Sigmoid colon (tissue), 4 donors: ENCODE results near the gene CR2.

Experiments
- POLR2A ChIP-seq, 2 donors: fragments of 450-650 bp; IDR thresholded peaks; one replicate each; pipeline ENCODE4 v1.6.1; 2016; ENCODE audit warnings: antibody characterized with exemption in 2 of 2, mild to moderate bottlenecking in 2 of 2, moderate library complexity in 2 of 2
- POLR2AphosphoS5 ChIP-seq, 4 donors: sonication (generic); formaldehyde crosslinking; IDR thresholded peaks; one replicate each; pipeline ENCODE4 v1.6.1; 2017; ENCODE audit warnings: antibody characterized with exemption in 4 of 4
- TF ChIP-seq, protein P1 (sequence below), 4 experiments: fragments of 450-650 bp in 3 of 4; fragments of 200-600 bp in 1 of 4; IDR thresholded peaks; one replicate each; pipeline ENCODE4 v1.5.1; 2016 to 2019; ENCODE audit warnings: antibody characterized with exemption in 4 of 4, mild to moderate bottlenecking in 3 of 4, moderate library complexity in 2 of 4

DNA sequence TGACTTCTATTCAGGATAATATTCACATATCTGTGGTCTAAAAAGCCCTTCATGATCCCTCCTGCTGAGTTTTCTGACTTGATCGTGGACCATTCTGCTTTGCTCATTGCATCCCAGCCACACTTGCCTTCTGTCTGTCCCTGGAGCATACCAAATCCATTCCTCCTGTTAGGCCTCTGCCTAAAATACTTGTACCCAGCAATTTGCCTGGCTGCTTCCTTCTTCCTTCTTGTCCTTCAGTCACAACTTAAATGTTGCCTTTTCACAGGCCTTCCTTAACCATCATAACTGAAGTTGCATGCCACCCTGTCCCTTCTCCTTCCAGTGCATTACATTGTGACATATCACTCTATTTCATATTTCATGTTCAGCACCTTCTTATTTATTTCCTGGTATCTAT, 4.3 kb downstream of the CR2 start:
- TF ChIP-seq, protein P1, sequence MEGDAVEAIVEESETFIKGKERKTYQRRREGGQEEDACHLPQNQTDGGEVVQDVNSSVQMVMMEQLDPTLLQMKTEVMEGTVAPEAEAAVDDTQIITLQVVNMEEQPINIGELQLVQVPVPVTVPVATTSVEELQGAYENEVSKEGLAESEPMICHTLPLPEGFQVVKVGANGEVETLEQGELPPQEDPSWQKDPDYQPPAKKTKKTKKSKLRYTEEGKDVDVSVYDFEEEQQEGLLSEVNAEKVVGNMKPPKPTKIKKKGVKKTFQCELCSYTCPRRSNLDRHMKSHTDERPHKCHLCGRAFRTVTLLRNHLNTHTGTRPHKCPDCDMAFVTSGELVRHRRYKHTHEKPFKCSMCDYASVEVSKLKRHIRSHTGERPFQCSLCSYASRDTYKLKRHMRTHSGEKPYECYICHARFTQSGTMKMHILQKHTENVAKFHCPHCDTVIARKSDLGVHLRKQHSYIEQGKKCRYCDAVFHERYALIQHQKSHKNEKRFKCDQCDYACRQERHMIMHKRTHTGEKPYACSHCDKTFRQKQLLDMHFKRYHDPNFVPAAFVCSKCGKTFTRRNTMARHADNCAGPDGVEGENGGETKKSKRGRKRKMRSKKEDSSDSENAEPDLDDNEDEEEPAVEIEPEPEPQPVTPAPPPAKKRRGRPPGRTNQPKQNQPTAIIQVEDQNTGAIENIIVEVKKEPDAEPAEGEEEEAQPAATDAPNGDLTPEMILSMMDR (IDR thresholded peaks at IDR 0.05): no peak
- no peak for TF ChIP-seq POLR2A (IDR thresholded peaks at IDR 0.05)
- TF ChIP-seq POLR2AphosphoS5 (IDR thresholded peaks at IDR 0.05): no peak
